ENCODE measurements around the gene DEFB124.
"Not testable (repeated sequence)": the region's sequence is repeated elsewhere in the genome, so short reads cannot be mapped to it uniquely, and the experiment has no call there.

Gene DEFB124

GRCh38 chr20:31508517-31509244, 33.8 kb upstream of the DEFB124 start:
- Histone ChIP-seq H3K36me3 (ENCODE audit: control insufficient read depth, low read depth, low read length) (no peaks in the 10 kb centered on the region), H3K27me3 (ENCODE audit: control insufficient read depth, insufficient read depth, low read length) (no peaks in the 10 kb centered on the region), H3K9ac (ENCODE audit: low read length) (no peak overlapping the region), H3K9me3 (ENCODE audit: control insufficient read depth, low read depth, low read length) (no peaks in the 10 kb centered on the region), H3K4me1 (ENCODE audit: control insufficient read depth, low read depth, low read length) (no peaks in the 10 kb centered on the region), H3K27ac (ENCODE audit: low read length) (no peak overlapping the region), H3K4me3 (ENCODE audit: low read length) (no peak overlapping the region)

- Histone ChIP-seq H3K9me3 (ENCODE audit: control insufficient read depth, low read depth, low read length) (no peaks in the 10 kb centered on the region), H3K9ac (ENCODE audit: low read length) (no peak overlapping the region), H3K27me3 (ENCODE audit: control insufficient read depth, insufficient read depth, low read length) (no peaks in the 10 kb centered on the region), H3K4me1 (ENCODE audit: control insufficient read depth, low read depth, low read length) (no peaks in the 10 kb centered on the region), H3K27ac (ENCODE audit: low read length) (no peak overlapping the region), H3K4me3 (ENCODE audit: low read length) (no peak overlapping the region), H3K36me3 (ENCODE audit: control insufficient read depth, low read depth, low read length) (no peaks in the 10 kb centered on the region)
Measured at GRCh38 chr20:31505903-31506302, 31.0 kb upstream of the DEFB124 start.

GRCh38 chr20:31502884-31503673, 28.2 kb upstream of the DEFB124 start:
- H3K9me3 ChIP-seq (ENCODE audit: control insufficient read depth, low read depth, low read length); H3K27me3 ChIP-seq (ENCODE audit: control insufficient read depth, insufficient read depth, low read length); H3K9ac ChIP-seq (ENCODE audit: low read length); H3K27ac ChIP-seq (ENCODE audit: low read length); H3K4me3 ChIP-seq (ENCODE audit: low read length); H3K4me1 ChIP-seq (ENCODE audit: control insufficient read depth, low read depth, low read length); H3K36me3 ChIP-seq (ENCODE audit: control insufficient read depth, low read depth, low read length): not testable (repeated sequence)

- no peak overlapping the region for H3K27ac ChIP-seq (ENCODE audit: low read length)
- H3K9me3 ChIP-seq (ENCODE audit: control insufficient read depth, low read depth, low read length) = no peaks in the 10 kb centered on the region
- no peak overlapping the region for H3K9ac ChIP-seq (ENCODE audit: low read length)
Measured at GRCh38 chr20:31500527-31500926, 25.6 kb upstream of the DEFB124 start.

GRCh38 chr20:31497838-31498540, 23.1 kb upstream of the DEFB124 start:
- Histone ChIP-seq H3K4me3 (ENCODE audit: low read length) (no peak overlapping the region), H3K4me1 (ENCODE audit: control insufficient read depth, low read depth, low read length) (no peaks in the 10 kb centered on the region), H3K27me3 (ENCODE audit: control insufficient read depth, insufficient read depth, low read length) (no peaks in the 10 kb centered on the region), H3K9ac (ENCODE audit: low read length) (no peak overlapping the region), H3K36me3 (ENCODE audit: control insufficient read depth, low read depth, low read length) (no peaks in the 10 kb centered on the region), H3K27ac (ENCODE audit: low read length) (no peak overlapping the region), H3K9me3 (ENCODE audit: control insufficient read depth, low read depth, low read length) (no peaks in the 10 kb centered on the region)

More at GRCh38 chr20:31500527-31500926, 25.6 kb upstream of the DEFB124 start:
- Histone ChIP-seq H3K36me3 (ENCODE audit: control insufficient read depth, low read depth, low read length) (no peaks in the 10 kb centered on the region), H3K27me3 (ENCODE audit: control insufficient read depth, insufficient read depth, low read length) (no peaks in the 10 kb centered on the region), H3K4me1 (ENCODE audit: control insufficient read depth, low read depth, low read length) (no peaks in the 10 kb centered on the region), H3K4me3 (ENCODE audit: low read length) (no peak overlapping the region)

GRCh38 chr20:31496761-31497295, 21.9 kb upstream of the DEFB124 start:
- Histone ChIP-seq H3K4me1 (ENCODE audit: control insufficient read depth, low read depth, low read length) (no peaks in the 10 kb centered on the region), H3K27ac (ENCODE audit: low read length) (no peak overlapping the region), H3K9ac (ENCODE audit: low read length) (no peak overlapping the region), H3K27me3 (ENCODE audit: control insufficient read depth, insufficient read depth, low read length) (no peaks in the 10 kb centered on the region), H3K36me3 (ENCODE audit: control insufficient read depth, low read depth, low read length) (no peaks in the 10 kb centered on the region), H3K9me3 (ENCODE audit: control insufficient read depth, low read depth, low read length) (no peaks in the 10 kb centered on the region), H3K4me3 (ENCODE audit: low read length) (no peak overlapping the region)

GRCh38 chr20:31494131-31494530, 19.2 kb upstream of the DEFB124 start:
- no peak overlapping the region for H3K9ac ChIP-seq (ENCODE audit: low read length)
- H3K36me3 ChIP-seq (ENCODE audit: control insufficient read depth, low read depth, low read length) = no peaks in the 10 kb centered on the region
- no peak overlapping the region for H3K4me3 ChIP-seq (ENCODE audit: low read length)
- H3K27me3 ChIP-seq (ENCODE audit: control insufficient read depth, insufficient read depth, low read length) = no peaks in the 10 kb centered on the region
- H3K27ac ChIP-seq (ENCODE audit: low read length) = no peak overlapping the region
- no peaks in the 10 kb centered on the region for H3K4me1 ChIP-seq (ENCODE audit: control insufficient read depth, low read depth, low read length)
- no peaks in the 10 kb centered on the region for H3K9me3 ChIP-seq (ENCODE audit: control insufficient read depth, low read depth, low read length)

- Histone ChIP-seq H3K27ac (ENCODE audit: low read length) (no peak overlapping the region), H3K4me1 (ENCODE audit: control insufficient read depth, low read depth, low read length) (peaks cover 5% of the 10 kb centered on the region), H3K4me3 (ENCODE audit: low read length) (no peak overlapping the region), H3K9ac (ENCODE audit: low read length) (no peak overlapping the region), H3K9me3 (ENCODE audit: control insufficient read depth, low read depth, low read length) (no peaks in the 10 kb centered on the region), H3K36me3 (ENCODE audit: control insufficient read depth, low read depth, low read length) (no peaks in the 10 kb centered on the region), H3K27me3 (ENCODE audit: control insufficient read depth, insufficient read depth, low read length) (peaks cover 8% of the 10 kb centered on the region)
Measured at GRCh38 chr20:31490752-31491151, 15.8 kb upstream of the DEFB124 start.

GRCh38 chr20:31489152-31489551, 14.2 kb upstream of the DEFB124 start:
- Histone ChIP-seq H3K9ac (ENCODE audit: low read length) (no peak overlapping the region), H3K9me3 (ENCODE audit: control insufficient read depth, low read depth, low read length) (no peaks in the 10 kb centered on the region), H3K27me3 (ENCODE audit: control insufficient read depth, insufficient read depth, low read length) (peaks cover 21% of the 10 kb centered on the region), H3K36me3 (ENCODE audit: control insufficient read depth, low read depth, low read length) (no peaks in the 10 kb centered on the region), H3K27ac (ENCODE audit: low read length) (no peak overlapping the region), H3K4me3 (ENCODE audit: low read length) (no peak overlapping the region), H3K4me1 (ENCODE audit: control insufficient read depth, low read depth, low read length) (peaks cover 5% of the 10 kb centered on the region)

GRCh38 chr20:31488115-31488514, 13.2 kb upstream of the DEFB124 start:
- Histone ChIP-seq H3K4me3 (ENCODE audit: low read length) (no peak overlapping the region), H3K27ac (ENCODE audit: low read length) (no peak overlapping the region), H3K36me3 (ENCODE audit: control insufficient read depth, low read depth, low read length) (no peaks in the 10 kb centered on the region), H3K27me3 (ENCODE audit: control insufficient read depth, insufficient read depth, low read length) (peaks cover 21% of the 10 kb centered on the region), H3K4me1 (ENCODE audit: control insufficient read depth, low read depth, low read length) (peaks cover 5% of the 10 kb centered on the region), H3K9me3 (ENCODE audit: control insufficient read depth, low read depth, low read length) (no peaks in the 10 kb centered on the region), H3K9ac (ENCODE audit: low read length) (no peak overlapping the region)

Measured in iPS-18a (cell line).